Activated naive CD4-positive, alpha-beta T cell treated with anti-CD3 and anti-CD28 coated beads, Interleukin-2, amount 50 U/mL, for 24 hours (primary cell): ENCODE data around the gene SLC37A2.

ENCODE experiments used
- H3K27ac Mint-ChIP-seq: one replicate; pipeline ENCODE4 v1.8.0; 2021; ENCODE audit warnings: mild to moderate bottlenecking, mixed read lengths
- H3K27me3 Mint-ChIP-seq: one replicate; pipeline ENCODE4 v1.8.0; 2021; ENCODE audit warnings: mixed read lengths
- H3K36me3 Mint-ChIP-seq: one replicate; pipeline ENCODE4 v1.8.0; 2021; ENCODE audit warnings: mixed read lengths
- H3K4me1 Mint-ChIP-seq: one replicate; pipeline ENCODE4 v1.8.0; 2021; ENCODE audit warnings: mixed read lengths
- H3K4me3 Mint-ChIP-seq: one replicate; pipeline ENCODE4 v1.8.0; 2021; ENCODE audit warnings: mild to moderate bottlenecking, mixed read lengths
- H3K9me3 Mint-ChIP-seq: one replicate; pipeline ENCODE4 v1.8.0; 2021; ENCODE audit warnings: mixed read lengths

SLC37A2 gene

GRCh38 chr11:125078016-125078415 is 14.9 kb downstream of the SLC37A2 start:
- Mint-ChIP-seq H3K4me1 (no peaks in the 10 kb centered on the region), H3K9me3 (no peaks in the 10 kb centered on the region), H3K4me3 (no peak overlapping the region), H3K36me3 (no peaks in the 10 kb centered on the region), H3K27me3 (no peaks in the 10 kb centered on the region), H3K27ac (no peak overlapping the region)

GRCh38 chr11:125078516-125079140 is 15.5 kb downstream of the SLC37A2 start:
- Mint-ChIP-seq H3K27ac (no peak overlapping the region), H3K4me3 (no peak overlapping the region), H3K36me3 (no peaks in the 10 kb centered on the region), H3K27me3 (no peaks in the 10 kb centered on the region), H3K4me1 (no peaks in the 10 kb centered on the region), H3K9me3 (no peaks in the 10 kb centered on the region)

GRCh38 chr11:125079151-125079877 is 16.2 kb downstream of the SLC37A2 start:
- Mint-ChIP-seq H3K4me3 (no peak overlapping the region), H3K27me3 (no peaks in the 10 kb centered on the region), H3K9me3 (no peaks in the 10 kb centered on the region), H3K36me3 (no peaks in the 10 kb centered on the region), H3K4me1 (no peaks in the 10 kb centered on the region), H3K27ac (no peak overlapping the region)

- Mint-ChIP-seq H3K9me3 (no peaks in the 10 kb centered on the region), H3K4me1 (no peaks in the 10 kb centered on the region), H3K27me3 (no peaks in the 10 kb centered on the region), H3K36me3 (no peaks in the 10 kb centered on the region), H3K4me3 (no peak overlapping the region), H3K27ac (no peak overlapping the region)
Measured at GRCh38 chr11:125079878-125080530, 16.9 kb downstream of the SLC37A2 start.

- H3K9me3 Mint-ChIP-seq: no peaks in the 10 kb centered on the region
- H3K4me1 Mint-ChIP-seq: no peaks in the 10 kb centered on the region
- H3K36me3 Mint-ChIP-seq: no peaks in the 10 kb centered on the region
- no peak overlapping the region for H3K4me3 Mint-ChIP-seq
- H3K27me3 Mint-ChIP-seq: no peaks in the 10 kb centered on the region
- no peak overlapping the region for H3K27ac Mint-ChIP-seq
Measured at GRCh38 chr11:125080531-125080911, 17.4 kb downstream of the SLC37A2 start.

GRCh38 chr11:125081098-125081798 is 18.1 kb downstream of the SLC37A2 start:
- Mint-ChIP-seq H3K4me1 (no peaks in the 10 kb centered on the region), H3K36me3 (no peaks in the 10 kb centered on the region), H3K9me3 (no peaks in the 10 kb centered on the region), H3K4me3 (no peak overlapping the region), H3K27me3 (no peaks in the 10 kb centered on the region), H3K27ac (no peak overlapping the region)

GRCh38 chr11:125082040-125082439 is 18.9 kb downstream of the SLC37A2 start:
- Mint-ChIP-seq H3K36me3 (no peaks in the 10 kb centered on the region), H3K4me1 (no peaks in the 10 kb centered on the region), H3K27ac (no peak overlapping the region), H3K9me3 (no peaks in the 10 kb centered on the region), H3K27me3 (no peaks in the 10 kb centered on the region), H3K4me3 (no peak overlapping the region)

GRCh38 chr11:125082611-125083311 is 19.7 kb downstream of the SLC37A2 start:
- Mint-ChIP-seq H3K9me3 (no peaks in the 10 kb centered on the region), H3K27ac (no peak overlapping the region), H3K4me1 (no peaks in the 10 kb centered on the region), H3K4me3 (no peak overlapping the region), H3K27me3 (no peaks in the 10 kb centered on the region), H3K36me3 (no peaks in the 10 kb centered on the region)

GRCh38 chr11:125083312-125084056 is 20.4 kb downstream of the SLC37A2 start:
- Mint-ChIP-seq H3K4me3 (no peak overlapping the region), H3K27ac (no peak overlapping the region), H3K9me3 (no peaks in the 10 kb centered on the region), H3K4me1 (no peaks in the 10 kb centered on the region), H3K27me3 (no peaks in the 10 kb centered on the region), H3K36me3 (no peaks in the 10 kb centered on the region)

- no peaks in the 10 kb centered on the region for H3K9me3 Mint-ChIP-seq
- H3K4me1 Mint-ChIP-seq: no peaks in the 10 kb centered on the region
- H3K36me3 Mint-ChIP-seq: no peaks in the 10 kb centered on the region
- H3K4me3 Mint-ChIP-seq: no peak overlapping the region
- no peaks in the 10 kb centered on the region for H3K27me3 Mint-ChIP-seq
- no peak overlapping the region for H3K27ac Mint-ChIP-seq
Measured at GRCh38 chr11:125084057-125084416, 20.9 kb downstream of the SLC37A2 start.

- Mint-ChIP-seq H3K4me1 (no peaks in the 10 kb centered on the region), H3K9me3 (no peaks in the 10 kb centered on the region), H3K4me3 (no peak overlapping the region), H3K27me3 (no peaks in the 10 kb centered on the region), H3K27ac (no peak overlapping the region), H3K36me3 (no peaks in the 10 kb centered on the region)
Measured at GRCh38 chr11:125084761-125085231, 21.7 kb downstream of the SLC37A2 start.

GRCh38 chr11:125085301-125086081 is 22.4 kb downstream of the SLC37A2 start:
- H3K27ac Mint-ChIP-seq: peak overlapping the region; percentile 17
- H3K36me3 Mint-ChIP-seq: no peaks in the 10 kb centered on the region
- no peak overlapping the region for H3K4me3 Mint-ChIP-seq
- no peaks in the 10 kb centered on the region for H3K9me3 Mint-ChIP-seq
- no peaks in the 10 kb centered on the region for H3K27me3 Mint-ChIP-seq
- H3K4me1 Mint-ChIP-seq: no peaks in the 10 kb centered on the region

GRCh38 chr11:125086633-125087296 is 23.7 kb downstream of the SLC37A2 start:
- Mint-ChIP-seq H3K9me3 (no peaks in the 10 kb centered on the region), H3K36me3 (no peaks in the 10 kb centered on the region)

GRCh38 chr11:125088123-125088522 is 25.0 kb downstream of the SLC37A2 start:
- Mint-ChIP-seq H3K9me3 (no peaks in the 10 kb centered on the region), H3K4me1 (no peaks in the 10 kb centered on the region), H3K27ac (no peak overlapping the region), H3K27me3 (no peaks in the 10 kb centered on the region), H3K4me3 (no peak overlapping the region), H3K36me3 (no peaks in the 10 kb centered on the region)

More at GRCh38 chr11:125086633-125087296, 23.7 kb downstream of the SLC37A2 start:
- Mint-ChIP-seq H3K4me3 (no peak overlapping the region), H3K27me3 (no peaks in the 10 kb centered on the region), H3K4me1 (no peaks in the 10 kb centered on the region), H3K27ac (no peak overlapping the region)
